ENCODE results near the gene TRAPPC3.
A peak's percentile ranks its signal among the peaks of the same experiment; 100 is the strongest.
"Not testable (repeated sequence)": the region's sequence is repeated elsewhere in the genome, so short reads cannot be mapped to it uniquely, and the experiment has no call there.

The TRAPPC3 gene

GRCh38 chr1:36149237-36149972 is at the start of gene TRAPPC3:
Gene TRAPPC3, minus strand, starts transcription at chr1:36149486. Its CDS starts 108 bp downstream, at chr1:36149378.
- peak; percentile 98 for DNase-seq (ENCODE audit: low spot score)

GRCh38 chr1:36198641-36199040 is 49.4 kb upstream of the TRAPPC3 start:
- no peak for DNase-seq (ENCODE audit: low spot score)

DNA sequence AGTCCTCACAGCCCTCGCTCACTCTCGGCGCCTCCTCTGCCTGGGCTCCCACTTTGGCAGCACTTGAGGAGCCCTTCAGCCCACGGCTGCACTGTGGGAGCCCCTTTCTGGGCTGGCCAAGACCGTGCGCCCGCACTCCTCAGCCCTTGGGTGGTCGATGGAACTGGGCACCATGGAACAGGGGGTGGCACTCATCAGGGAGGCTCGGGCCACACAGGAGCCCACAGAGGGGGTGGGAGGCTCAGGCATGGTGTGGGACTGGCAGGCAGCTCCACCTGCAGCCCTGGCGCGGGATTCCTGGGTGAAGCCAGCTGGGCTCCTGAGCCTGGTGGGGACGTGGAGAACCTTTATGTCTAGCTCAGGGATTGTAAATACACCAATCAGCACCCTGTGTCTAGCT is 47.5 kb upstream of the TRAPPC3 start:
- not testable (repeated sequence) for DNase-seq (ENCODE audit: low spot score)

GRCh38 chr1:36187800-36188593 is 38.7 kb upstream of the TRAPPC3 start:
- DNase-seq (ENCODE audit: low spot score) = peak; percentile 89

- DNase-seq (ENCODE audit: low spot score) = no peak
Measured at GRCh38 chr1:36183309-36183856, 34.1 kb upstream of the TRAPPC3 start.

DNA sequence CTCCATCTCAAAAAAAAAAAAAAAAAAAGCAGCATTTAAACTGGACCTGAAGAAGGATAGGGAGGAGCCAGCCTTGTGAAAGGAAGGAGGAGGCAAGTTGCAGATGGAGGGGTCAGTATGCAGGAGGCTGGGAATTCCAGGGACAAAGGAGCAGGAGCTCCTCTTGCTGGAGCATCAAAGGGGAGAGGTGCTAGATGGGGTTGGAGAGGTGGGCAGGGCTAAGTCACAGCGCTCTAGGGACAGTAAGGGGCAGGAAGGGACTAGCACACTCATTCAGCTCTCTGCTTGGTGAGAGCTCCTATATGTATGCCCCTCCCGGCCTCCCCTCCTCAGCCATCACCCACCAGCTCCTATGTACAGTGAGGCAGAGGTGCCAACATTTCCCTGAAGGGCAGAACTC is 33.4 kb upstream of the TRAPPC3 start:
- DNase-seq (ENCODE audit: low spot score) = no peak

- DNase-seq (ENCODE audit: low spot score) = no peak
Measured at GRCh38 chr1:36179220-36179600, 29.9 kb upstream of the TRAPPC3 start.

- no peak for DNase-seq (ENCODE audit: low spot score)
Measured at GRCh38 chr1:36178471-36179219, 29.4 kb upstream of the TRAPPC3 start.

GRCh38 chr1:36177589-36178431 is 28.5 kb upstream of the TRAPPC3 start:
- no peak for DNase-seq (ENCODE audit: low spot score)

GRCh38 chr1:36176106-36176949 is 27.0 kb upstream of the TRAPPC3 start:
- DNase-seq (ENCODE audit: low spot score) = no peak

GRCh38 chr1:36175137-36176095 is 26.1 kb upstream of the TRAPPC3 start:
- peak; percentile 79 for DNase-seq (ENCODE audit: low spot score)

DNA sequence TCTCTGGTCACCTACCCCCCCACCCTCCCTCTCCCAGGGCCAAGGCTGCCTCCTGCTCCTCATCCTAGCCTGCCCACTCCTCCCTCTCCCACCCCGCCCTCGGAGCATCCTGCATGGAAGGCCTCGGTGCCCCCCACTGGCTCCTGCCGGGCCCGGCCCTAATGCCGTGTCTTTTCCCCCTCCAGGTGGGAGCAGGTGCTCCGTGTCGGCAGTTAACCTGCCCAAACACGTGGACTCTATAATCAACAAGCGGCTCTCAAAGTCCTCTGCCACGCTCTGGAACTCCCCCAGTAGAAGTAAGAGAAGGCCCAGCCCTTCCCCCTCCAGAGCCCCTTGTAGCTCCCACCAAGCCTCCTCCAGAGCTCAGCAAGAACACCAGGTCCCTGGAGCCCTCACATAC is 25.4 kb upstream of the TRAPPC3 start:
- DNase-seq (ENCODE audit: low spot score) = no peak

DNA sequence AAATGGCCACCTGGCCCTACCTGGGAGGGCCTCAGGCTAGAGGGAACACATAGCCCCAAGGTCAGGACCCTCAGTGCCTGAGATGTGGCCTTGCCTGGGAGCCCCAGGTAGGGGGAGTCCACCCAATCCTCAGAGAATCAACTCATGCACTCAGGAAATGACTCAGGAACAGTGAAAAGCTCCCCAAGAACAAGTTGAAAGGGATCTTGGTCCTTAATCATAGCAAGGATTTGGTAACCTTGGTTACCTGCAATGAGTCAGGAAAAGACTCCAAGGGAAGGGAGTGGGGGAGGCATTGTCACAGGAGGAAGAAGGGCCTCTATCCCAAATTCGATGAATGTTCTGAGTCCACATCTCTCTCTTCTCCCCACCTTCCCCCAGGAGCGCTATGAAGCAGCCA is 23.7 kb upstream of the TRAPPC3 start:
- DNase-seq (ENCODE audit: low spot score) = peak; percentile 66

DNA sequence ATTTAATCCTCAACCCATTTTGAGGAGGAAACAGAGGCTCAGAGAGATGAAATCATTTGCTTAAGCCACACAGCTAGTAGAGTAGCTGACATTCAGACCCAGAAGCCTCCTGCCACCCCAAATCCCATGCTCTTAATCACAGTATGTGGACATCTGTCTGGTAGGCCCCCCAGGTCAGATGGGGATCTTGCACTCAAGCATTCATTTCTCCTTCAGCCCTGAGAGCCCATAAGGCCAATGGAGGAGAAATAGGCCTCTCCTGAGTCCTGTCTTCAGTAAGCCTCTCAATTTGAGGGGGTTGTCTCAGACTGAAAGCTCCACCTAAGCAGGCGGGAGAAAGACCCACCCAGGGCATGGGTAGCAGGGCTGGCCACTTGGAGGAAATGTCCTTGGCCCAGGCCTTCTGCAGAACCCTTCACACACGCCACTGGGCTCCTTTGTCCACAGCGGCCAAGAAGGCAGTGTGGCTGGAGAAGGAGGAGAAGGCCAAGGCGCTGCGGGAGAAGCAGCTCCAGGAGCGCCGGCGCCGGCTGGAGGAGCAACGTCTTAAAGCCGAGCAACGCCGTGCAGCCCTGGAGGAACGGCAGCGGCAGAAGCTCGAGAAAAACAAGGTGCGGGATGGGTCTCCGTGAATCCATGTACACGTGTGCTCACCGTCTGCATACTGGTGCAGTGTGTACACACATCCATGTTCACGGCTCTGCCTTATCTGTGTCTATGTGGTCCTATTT is 22.9 kb upstream of the TRAPPC3 start:
- DNase-seq (ENCODE audit: low spot score) = no peak

DNA sequence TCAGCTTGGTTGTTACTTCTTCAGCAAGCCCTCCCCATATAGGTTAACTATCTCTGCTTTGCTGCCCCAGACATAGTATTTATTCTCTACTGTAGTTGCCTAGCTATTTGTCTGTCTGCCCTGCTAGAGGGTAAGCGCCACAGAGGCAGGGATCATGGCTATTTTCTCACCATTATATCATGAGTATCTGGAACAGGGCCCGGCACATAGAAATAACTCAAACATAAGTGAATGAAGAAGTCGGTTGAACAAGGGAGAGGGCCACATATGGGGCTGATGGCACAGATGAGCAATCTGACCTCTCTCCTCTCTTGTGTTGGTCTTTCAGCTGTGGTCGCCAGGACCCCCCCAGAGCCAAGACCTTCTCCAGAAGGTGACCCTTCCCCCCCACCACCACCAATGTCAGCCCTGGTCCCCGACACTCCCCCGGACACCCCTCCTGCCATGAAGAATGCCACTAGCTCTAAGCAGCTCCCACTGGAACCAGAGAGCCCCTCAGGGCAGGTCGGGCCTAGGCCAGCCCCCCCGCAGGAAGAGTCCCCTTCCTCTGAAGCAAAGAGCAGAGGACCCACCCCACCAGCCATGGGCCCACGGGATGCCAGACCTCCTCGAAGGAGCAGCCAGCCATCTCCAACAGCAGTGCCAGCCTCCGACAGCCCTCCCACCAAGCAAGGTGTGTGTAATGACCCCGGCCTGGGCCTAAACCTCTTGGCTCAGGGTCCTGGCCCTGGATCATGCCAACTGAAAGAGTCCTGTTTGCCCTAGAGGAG is 21.5 kb upstream of the TRAPPC3 start:
- DNase-seq (ENCODE audit: low spot score) = no peak

DNA sequence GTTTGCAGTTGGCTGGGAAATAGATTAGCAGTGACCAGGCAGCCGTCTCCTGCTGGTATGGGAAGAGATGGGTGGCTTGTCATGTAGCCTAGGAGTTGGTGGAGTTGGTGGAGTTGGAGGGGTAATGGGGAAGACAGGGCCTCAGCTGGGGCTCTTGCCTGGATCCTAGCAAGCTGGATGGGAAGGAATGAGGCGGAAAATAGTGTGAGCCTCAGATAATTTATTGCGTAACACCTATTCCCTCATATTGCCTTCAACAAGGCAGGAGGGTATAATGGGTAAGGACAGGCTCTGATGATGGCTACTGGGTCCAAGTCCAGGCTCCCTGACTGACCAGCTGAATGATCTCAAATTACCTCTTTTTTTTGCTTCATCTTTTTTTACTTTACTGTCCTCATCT is 19.2 kb upstream of the TRAPPC3 start:
- DNase-seq (ENCODE audit: low spot score) = no peak

- peak; percentile 66 for DNase-seq (ENCODE audit: low spot score)
Measured at GRCh38 chr1:36166938-36167905, 17.9 kb upstream of the TRAPPC3 start.
